HG03060 (cell line): ENCODE data around the gene ARHGAP18.

Source experiments
- ATAC-seq: cut with Tn5 transposase; IDR thresholded peaks from one replicate; pipeline ENCODE4 v1.9.1; 2021; ENCODE audit warnings: low read depth, moderate number of reproducible peaks; ENCODE audit not compliant: unreplicated experiment

Gene ARHGAP18, protein sequence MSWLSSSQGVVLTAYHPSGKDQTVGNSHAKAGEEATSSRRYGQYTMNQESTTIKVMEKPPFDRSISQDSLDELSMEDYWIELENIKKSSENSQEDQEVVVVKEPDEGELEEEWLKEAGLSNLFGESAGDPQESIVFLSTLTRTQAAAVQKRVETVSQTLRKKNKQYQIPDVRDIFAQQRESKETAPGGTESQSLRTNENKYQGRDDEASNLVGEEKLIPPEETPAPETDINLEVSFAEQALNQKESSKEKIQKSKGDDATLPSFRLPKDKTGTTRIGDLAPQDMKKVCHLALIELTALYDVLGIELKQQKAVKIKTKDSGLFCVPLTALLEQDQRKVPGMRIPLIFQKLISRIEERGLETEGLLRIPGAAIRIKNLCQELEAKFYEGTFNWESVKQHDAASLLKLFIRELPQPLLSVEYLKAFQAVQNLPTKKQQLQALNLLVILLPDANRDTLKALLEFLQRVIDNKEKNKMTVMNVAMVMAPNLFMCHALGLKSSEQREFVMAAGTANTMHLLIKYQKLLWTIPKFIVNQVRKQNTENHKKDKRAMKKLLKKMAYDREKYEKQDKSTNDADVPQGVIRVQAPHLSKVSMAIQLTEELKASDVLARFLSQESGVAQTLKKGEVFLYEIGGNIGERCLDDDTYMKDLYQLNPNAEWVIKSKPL

DNA sequence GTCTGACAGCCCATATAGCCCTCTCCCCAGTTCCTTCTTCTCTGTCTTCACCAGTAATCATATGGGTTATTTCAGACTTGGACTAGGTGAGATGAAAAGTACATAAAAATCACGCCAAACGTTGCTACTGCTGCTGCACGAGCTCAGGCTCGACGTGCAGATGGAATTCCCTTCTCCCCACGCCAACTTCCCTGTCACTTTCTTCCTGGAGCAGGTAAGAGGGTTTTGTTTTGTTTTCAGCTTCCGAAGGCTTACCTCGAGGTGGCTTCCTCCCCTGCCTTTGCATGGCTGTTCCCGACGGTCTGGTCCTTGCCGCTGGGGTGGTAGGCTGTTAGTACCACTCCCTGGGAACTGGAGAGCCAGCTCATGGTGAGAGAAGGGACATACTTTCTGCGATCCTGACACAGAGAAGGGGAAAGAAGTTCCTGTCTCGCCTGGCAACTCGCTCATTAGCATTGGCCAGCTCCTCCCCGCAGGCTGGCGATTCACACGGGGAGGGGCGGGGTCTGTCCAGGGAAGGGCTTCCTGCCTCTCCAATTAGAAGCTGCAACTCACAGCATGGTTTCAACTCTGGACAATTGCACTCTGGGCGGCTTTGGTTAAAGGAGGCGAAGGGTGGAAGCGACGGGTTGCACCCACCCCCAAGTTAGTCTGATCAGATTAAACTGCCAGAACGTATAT is at the start of gene ARHGAP18:
ARHGAP18 (minus strand) TSS at position 409 of the 681 bp plus-strand sequence; CDS start at position 368, 41 bp downstream.
- peak; percentile 86 for ATAC-seq

DNA sequence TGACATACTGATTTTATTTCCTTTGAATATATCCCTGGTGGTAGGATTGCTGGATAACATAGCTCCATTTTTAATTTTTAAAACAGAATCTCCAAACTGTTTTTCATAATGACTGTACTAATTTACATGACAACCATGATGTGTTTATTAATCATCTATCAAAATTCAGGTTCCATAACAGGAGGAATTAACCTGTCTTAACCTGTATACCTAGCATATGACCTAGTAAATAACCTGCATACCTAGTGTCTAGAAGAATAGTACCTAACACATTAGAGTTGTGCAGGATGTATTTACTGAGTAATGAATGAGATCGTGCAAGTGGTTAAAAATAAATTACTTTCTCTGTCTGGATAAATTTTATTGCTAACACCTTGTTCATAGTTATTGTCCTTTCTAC is 45.8 kb upstream of the ARHGAP18 start:
- no peak for ATAC-seq

DNA sequence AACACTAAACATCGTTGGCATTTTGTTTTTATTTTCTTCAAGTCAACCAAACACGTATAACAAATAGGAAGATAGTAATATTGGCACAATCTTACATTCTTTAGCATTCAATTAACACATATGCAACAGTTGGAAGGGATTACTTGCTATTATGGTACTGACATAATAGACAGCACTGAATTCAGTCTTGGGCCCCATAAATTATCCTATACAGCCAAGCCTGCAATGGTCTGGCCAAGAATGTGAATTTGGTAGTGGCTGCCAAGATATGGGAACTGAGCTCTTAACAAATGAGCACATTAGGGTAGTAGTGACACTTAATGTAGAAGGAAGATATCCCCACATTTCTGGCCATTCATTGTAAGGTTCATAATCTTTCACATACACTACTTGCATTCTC is 44.8 kb upstream of the ARHGAP18 start:
- ATAC-seq, result no peak

DNA sequence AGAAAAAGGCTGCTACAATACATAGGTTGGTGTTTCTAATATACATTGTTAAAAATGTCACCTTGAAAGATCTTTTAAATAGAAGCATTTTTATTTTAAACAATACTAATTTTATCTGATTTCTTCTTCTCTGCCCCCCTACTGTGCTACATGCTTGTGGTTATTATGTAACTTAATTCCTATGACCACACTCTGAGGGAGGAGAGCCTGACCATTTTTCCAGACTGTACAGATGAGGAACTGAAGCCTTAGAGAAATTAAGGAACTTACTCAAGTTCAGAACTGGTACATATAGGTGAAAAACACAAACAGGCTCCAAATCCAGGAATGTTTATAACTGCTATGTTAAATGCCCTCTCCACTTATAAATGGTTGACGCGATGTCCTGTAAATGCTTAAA is 43.4 kb upstream of the ARHGAP18 start:
- ATAC-seq, result no peak

DNA sequence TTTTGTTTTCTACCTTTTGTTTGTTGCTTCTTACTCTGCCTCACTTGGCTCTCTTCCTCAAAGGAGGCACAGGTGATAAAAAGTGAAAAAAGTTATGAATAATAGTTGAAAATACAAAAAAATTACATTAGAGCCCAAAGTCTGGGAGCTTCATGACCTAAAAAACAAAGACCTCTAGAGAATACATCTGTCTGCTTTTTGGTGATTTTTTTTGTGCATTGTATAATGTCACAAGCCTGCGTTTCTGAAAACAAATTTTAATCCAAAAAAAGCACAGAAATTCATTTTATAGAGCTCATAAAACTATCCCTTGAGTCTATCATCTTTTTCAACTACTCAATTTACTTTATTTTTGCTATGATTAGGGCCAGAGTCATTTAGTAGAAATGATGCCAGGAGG is 41.4 kb upstream of the ARHGAP18 start:
- no peak for ATAC-seq

DNA sequence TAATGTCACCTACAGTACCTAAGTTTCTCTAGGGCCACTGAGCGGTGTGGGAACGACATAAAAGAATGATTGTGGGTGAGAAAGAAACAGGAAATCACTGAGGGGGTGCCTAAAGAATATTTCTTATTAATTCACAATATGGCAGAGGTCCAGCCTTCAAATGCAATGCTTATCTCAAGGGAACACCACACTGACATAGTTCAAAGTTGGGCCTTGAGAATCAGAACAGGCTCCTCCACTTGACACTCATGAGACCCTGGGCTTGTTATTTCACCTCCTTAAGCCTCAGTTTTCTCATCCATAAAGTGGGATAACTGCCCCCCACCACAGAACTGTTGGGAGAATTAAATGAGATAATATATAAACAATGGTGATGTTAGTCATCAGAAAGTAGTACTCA is 40.4 kb upstream of the ARHGAP18 start:
- no peak for ATAC-seq

DNA sequence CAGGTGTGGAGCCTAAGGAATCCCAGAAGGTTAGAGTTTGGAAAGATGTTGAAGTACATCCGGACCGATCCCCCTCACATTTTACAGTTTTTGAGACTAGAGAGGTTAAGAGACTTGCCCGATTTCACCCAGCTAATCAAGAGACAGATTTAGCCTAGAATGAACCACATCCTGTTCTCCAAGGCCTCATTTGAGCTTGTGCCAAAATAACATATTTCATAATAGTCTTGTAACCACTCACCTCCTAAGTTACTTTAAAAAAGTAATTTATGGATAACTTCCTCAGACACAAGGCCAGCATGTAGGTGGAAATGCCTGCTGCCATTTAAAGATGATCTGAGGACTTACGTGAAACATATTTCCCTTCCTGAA is 39.8 kb upstream of the ARHGAP18 start:
- no peak for ATAC-seq

DNA sequence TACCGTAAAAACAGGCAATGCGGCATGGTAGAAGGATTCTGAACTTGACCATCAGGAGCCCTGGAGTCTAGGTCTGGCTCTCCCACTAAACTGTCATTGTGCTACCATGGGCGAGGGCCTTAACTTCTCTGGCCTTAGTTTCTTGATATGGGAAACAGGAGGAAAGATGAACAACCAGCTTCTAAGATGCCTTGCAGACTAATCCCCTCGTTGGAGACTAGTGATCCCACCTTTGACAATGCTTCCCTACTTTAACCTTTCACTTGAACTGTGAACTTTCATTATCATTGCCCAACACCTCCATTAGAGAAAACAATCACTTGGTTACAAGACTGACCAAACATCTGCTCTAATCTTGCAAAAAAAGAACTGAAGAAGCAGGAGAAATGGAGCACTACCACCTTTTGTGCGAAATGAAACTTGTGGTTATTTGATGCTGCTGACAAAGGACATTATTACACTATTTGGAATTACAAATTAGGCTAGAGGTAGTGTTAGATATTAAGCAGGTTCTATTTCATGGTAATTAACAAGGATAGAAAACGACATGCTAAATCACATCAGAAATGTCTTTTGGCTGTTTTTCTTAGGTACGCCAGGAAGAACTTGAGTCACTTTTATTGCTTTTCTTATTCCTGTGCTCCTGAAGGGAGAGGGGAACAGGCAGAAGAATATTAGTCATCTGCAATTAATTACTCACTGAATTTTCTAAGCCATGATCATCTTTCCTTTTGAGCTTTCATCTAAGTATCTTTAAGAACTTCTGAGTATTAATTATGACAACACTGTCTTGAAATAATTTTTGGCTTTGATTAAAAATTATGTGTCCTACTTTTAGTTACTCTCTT is 39.1 kb upstream of the ARHGAP18 start:
- ATAC-seq, result no peak

DNA sequence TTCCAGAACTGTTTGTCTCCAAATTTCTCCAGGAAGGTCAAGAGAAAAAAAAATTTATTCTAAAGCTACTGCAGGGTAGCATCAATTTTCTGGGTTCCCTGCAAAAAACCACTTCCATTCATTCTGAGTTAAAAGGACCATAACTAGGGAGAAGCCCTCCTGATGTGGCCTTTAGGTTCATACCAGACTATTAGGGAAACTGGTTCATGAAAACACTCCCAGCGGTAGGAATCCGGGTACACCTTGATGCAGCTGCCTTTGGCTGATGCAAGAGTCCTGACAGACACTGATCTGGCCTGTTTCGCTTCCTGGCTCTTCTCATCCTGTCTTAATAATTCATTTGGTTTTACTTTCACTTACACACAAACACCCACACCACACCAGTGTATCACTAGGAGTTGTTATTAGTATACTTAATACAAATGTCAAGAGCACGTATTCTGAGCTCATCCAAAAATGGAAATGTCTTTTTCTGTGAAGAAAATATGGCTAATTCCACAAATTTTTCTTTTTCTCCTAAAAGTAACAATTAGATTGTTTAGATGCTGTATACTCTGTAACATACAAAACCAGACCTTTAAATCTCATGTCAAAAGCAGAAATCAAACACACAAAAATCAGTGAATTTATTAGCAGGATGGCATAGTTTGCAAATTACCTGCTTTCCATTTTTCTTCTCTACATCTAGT is 38.4 kb upstream of the ARHGAP18 start:
- ATAC-seq, result peak; percentile 88

DNA sequence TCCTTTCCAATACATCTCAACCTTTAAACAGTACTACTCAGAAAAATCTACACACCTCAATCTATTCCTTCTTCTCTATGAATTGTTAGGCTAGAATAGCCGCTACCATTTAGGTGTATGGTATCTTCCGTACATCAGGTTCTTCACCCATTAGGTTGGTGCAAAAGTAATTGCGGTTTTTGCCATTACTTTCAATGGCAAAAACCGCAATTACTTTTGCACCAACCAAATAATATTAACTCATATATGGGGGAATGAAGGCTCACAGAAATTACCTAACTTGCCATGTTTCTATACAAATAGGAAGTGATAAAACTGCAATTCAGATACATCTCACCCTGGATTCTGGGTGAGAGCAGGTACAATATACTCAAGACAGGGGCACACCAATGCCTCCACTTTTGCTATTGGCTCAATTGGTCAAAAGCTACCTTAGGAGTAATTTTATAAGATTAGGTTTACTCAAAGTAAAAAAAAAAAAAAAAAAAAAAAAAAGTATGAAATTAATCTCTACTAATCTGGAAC is 37.7 kb upstream of the ARHGAP18 start:
- ATAC-seq, result no peak

DNA sequence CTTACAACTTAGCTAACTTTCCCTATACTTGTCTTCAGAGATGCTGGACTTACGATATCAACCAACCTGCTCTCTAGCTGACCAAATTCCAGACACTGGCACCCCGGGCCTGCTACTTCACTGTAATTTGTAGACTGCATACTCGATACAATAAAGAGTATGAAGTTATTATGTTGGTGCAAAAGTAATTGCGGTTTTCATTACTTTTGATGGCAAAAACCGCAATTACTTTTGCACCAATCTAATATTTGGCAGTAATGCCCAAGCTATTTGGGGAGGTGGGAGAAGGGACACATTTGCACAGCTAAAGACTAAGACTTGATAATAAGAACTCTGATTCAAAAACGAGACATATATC is 34.9 kb upstream of the ARHGAP18 start:
- no peak for ATAC-seq

DNA sequence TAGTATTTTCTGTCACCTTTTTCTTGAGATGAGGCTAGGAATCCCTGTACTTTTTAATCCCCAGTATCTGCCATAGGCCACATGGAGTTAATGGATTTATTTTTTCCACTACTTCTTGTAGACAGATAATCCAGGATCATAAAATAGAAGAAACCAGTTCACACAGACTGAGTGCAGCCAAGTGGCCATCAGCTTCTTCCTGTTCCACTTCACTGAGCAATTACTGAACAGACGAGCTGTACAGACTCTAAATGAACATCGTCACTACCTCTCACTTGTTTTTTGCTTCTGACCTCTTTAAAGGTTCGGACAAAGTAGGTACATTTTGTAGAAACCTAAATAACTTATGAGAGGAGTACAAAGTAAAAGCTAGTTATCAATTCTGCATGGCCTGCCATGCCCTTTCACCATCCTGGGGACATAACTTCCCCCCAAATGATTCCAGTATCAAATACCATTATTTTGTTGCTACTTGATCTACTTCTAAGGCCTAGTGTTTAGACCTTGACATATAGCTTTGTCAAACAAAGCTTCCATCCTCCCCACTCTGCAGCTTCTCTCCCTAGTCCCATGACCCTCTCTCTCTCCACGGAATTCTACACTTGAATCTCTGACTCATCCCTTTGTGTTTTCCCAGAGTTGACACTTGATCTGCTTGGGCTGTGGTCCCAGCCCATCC is 34.4 kb upstream of the ARHGAP18 start:
- ATAC-seq, result no peak

DNA sequence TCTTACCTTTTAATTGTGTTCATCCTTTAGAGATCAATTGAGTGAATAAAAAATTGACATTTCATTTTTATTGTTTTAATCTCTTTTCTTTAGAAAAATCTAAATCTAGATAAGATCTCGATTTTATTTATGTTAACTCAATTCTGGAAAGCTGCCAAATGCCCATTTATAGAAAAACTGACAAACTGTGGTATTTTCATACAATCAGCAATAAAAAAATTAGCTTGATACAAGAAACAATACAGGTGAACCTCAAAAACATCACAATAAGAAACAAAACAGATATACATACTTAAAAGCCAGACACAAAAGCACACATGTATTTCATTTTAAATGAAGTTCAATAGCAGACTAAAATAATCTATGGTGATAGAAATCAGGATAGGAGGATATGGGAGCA is 30.0 kb upstream of the ARHGAP18 start:
- no peak for ATAC-seq

DNA sequence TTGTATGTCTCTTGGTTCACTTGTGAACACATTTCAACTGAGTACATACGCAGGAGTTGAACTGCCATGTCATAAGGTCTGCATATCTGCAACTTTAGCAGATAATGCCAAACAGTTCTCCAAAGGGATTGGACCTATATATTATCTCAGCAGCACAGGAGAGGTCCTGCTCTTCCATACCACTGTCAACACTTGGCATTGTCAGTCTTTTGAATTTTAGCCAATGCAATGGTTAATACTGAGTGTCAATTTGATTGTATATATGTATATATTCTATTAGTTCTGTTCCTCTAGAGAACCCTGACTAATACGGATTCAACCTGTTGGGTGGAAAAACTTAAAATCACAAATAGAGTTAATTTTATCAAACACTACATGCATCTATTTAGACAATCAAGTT is 26.1 kb upstream of the ARHGAP18 start:
- ATAC-seq, result no peak

DNA sequence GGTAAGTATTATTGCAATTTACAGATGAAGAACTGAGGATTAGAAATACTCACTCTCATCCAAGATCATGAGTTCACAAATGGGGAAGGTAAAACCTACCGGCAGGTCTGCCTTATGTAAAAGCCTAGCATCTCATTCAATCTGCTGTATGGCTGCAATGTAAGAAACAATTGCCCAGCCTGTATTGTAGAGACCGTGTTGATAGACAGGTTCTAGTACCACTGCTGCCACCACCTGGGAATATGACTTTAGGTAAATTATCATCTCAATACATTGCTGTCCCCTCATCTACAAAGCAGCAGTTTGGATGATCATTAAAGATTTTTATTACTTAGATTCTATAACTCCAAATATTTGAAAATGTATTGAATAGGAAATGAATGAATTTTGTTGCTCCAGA is 23.3 kb upstream of the ARHGAP18 start:
- ATAC-seq, result no peak

DNA sequence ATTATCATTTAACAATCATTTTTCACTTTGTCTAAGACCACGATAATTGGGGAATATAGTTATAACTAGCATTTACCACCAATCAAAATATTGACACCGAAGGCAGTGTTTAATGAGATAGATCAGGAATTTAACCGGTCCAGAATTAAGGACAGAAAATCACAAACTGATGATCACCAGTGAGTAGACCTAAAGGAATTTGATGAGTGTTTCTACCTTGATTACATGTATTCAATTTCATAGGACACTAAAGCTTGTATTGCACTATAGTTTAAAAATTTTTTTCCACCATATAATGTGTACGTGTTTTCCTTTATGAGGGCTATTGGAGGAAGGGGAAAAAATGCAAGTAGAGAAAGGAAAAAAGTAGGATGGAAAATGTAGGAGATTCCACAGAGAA is 22.6 kb upstream of the ARHGAP18 start:
- no peak for ATAC-seq

DNA sequence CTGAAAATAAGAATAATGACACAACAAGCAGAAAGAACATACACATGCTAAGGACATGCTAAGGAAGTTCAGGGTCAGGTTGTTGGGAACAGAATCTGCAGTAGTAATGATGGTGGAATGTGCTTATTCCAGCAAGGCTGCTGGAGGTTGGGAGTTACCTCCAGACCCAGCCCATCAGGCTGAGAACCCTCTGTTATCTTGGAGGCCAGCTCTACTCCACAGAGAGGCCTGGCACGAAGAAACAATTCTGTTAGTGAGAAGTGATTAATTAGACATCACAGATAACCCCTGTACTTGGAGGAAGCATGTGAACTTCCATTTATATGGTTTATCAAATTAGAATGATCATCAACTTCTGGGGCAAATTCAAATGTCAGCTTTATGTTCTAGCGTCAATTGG is 22.1 kb upstream of the ARHGAP18 start:
- no peak for ATAC-seq

DNA sequence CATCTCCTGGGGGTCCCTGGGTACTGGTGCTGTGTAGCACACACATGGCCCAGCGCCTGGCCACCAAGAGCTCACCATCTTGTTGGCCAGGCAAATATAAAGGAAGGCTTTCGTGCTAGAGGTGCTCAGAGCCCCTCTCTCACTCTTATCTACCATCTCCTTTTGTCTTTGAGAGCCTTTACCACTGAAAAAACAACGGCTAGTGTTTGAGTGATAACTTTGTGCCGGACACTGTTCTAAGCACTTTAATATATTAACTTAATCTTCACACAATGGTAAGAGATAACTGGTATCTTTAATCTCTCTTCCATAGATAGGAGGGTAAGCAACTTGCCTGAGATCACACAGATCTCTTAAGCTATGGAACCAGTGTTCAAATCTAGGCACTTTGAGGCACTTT is 21.5 kb upstream of the ARHGAP18 start:
- no peak for ATAC-seq

DNA sequence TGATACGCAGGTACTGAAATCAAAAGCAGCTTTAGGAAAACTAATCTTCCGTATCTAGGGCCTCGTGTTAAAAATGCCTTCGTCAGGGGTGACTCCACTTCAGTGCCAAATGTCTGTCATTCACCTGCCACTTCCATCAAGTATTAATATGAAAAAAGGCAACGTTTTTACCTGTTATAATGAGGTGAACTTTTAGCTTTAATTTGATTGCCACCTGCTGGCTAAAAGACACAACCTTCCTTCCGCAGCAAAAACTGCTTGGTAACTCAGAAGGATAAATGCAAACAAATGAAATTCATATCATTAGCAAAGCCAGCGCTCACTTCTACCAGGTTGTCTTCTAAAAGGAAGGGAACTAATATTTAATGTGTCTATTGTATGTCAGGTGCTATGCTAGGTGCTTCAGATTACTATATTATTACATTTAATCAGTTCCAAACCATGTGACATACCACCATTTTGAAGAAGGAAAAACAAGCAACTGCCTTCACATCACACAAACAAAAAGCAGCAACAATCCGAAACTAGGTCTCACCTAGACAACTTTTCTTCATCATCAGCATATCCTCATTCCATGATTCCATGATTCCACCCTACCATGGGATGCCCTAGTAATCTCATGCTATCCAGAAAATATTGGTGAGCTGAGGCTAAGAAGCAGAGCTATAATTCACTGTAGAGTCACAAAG is 20.6 kb upstream of the ARHGAP18 start:
- ATAC-seq, result peak; percentile 48
